Fibroblast of skin of left biceps (primary cell): ENCODE measurements around the gene SAP25.

ENCODE experiments used
- DNase-seq, 2 experiments: peaks; one replicate each; pipeline ENCODE4 v3.0.0-alpha.2; 2013; ENCODE audit warnings: low read depth in 2 of 2

Gene SAP25

GRCh38 chr7:100573691-100574361, at the start of gene SAP25:
SAP25 (minus strand) TSS chr7:100573900; CDS start chr7:100573742, 158 bp downstream.
- DNase-seq, result no peak

GRCh38 chr7:100621554-100621953, 47.9 kb upstream of the SAP25 start:
- DNase-seq, result no peak

GRCh38 chr7:100620804-100621203, 47.1 kb upstream of the SAP25 start:
- DNase-seq, result no peak

GRCh38 chr7:100620239-100620638, 46.5 kb upstream of the SAP25 start:
- no peak for DNase-seq

- no peak for DNase-seq
Measured at GRCh38 chr7:100614308-100614861, 40.7 kb upstream of the SAP25 start.

- DNase-seq, result no peak
Measured at GRCh38 chr7:100613412-100614175, 39.9 kb upstream of the SAP25 start.

- no peak for DNase-seq
Measured at GRCh38 chr7:100612730-100613390, 39.2 kb upstream of the SAP25 start.

GRCh38 chr7:100611983-100612729, 38.5 kb upstream of the SAP25 start, which contains the start of gene MOSPD3:
MOSPD3 (plus strand) TSS chr7:100612540; CDS start chr7:100612792, 252 bp downstream.
- peak; percentile 98 for DNase-seq

- DNase-seq, result no peak
Measured at GRCh38 chr7:100609958-100610357, 36.3 kb upstream of the SAP25 start.

GRCh38 chr7:100607111-100607510, 33.4 kb upstream of the SAP25 start:
- DNase-seq, result no peak

GRCh38 chr7:100606313-100606712, 32.6 kb upstream of the SAP25 start:
- no peak for DNase-seq

GRCh38 chr7:100604976-100605911, 31.5 kb upstream of the SAP25 start:
- no peak for DNase-seq

- DNase-seq, result peak; percentile 53 to 54
Measured at GRCh38 chr7:100604028-100604975, 30.6 kb upstream of the SAP25 start.

GRCh38 chr7:100603726-100604027, 30.0 kb upstream of the SAP25 start:
- no peak for DNase-seq

- DNase-seq, result peak; percentile 88 to 89
Measured at GRCh38 chr7:100602889-100603725, 29.4 kb upstream of the SAP25 start.

- no peak for DNase-seq
Measured at GRCh38 chr7:100600730-100601038, 27.0 kb upstream of the SAP25 start.

- DNase-seq, result no peak
Measured at GRCh38 chr7:100599911-100600729, 26.4 kb upstream of the SAP25 start.

GRCh38 chr7:100598425-100598824, 24.7 kb upstream of the SAP25 start:
- no peak for DNase-seq
